ENCODE results near the gene EPAS1.

DNA sequence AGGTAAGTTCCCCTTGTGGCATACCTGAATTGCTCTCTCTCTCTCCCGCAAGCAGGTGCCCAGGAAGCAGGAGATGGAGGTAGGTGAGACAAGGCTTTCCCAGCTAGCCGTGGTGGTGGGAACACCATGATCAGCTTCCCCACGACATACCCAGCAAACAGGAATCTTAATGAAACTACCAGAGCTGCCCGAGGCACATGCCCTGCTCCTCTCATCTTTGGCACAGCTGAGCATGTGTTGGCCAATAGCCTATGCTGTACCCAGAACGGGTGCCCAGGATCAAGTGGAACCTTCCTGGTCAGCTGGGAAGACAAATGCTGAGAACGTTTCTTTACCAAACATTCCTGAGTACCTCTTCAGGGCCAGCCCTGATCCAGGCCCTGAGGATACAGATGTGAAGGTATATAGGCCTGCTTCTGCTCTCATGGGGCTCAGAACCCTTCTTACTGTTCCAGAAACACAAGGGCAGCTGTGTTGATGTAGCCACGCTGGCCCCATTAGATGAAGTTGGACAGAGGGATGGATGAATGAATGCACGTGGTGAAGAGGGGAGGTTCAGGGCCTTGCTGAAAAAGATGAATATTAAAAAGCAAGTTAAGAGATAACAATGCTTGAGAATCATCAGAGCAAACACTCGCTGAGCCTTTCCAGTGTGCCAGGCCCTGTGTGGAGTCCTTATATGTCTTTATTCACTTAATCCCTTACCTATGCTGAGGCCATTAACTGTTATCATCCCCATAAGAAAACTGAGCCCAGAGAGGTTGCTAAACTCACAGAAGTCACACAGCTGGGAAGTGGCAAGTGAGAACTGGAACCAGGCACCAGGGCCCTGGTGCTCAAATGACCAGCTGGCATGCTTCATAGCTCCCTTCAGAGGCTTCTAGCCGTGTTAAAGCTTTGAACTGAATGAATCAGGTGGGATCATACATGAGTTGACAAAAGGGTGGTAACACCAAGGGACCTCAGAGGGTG, 113.4 kb downstream of the EPAS1 start:
- TF ChIP-seq, protein P1, sequence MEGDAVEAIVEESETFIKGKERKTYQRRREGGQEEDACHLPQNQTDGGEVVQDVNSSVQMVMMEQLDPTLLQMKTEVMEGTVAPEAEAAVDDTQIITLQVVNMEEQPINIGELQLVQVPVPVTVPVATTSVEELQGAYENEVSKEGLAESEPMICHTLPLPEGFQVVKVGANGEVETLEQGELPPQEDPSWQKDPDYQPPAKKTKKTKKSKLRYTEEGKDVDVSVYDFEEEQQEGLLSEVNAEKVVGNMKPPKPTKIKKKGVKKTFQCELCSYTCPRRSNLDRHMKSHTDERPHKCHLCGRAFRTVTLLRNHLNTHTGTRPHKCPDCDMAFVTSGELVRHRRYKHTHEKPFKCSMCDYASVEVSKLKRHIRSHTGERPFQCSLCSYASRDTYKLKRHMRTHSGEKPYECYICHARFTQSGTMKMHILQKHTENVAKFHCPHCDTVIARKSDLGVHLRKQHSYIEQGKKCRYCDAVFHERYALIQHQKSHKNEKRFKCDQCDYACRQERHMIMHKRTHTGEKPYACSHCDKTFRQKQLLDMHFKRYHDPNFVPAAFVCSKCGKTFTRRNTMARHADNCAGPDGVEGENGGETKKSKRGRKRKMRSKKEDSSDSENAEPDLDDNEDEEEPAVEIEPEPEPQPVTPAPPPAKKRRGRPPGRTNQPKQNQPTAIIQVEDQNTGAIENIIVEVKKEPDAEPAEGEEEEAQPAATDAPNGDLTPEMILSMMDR (conservative IDR thresholded peaks at IDR 0.05), result no peak
- TF ChIP-seq EZH2 (IDR thresholded peaks at IDR 0.05; ENCODE audit: low read depth), result no peak

Data from PC-9 (cell line).